KOPT-K1 (cell line): ENCODE data around the gene CCNY.

Source experiments
- H3K27ac ChIP-seq: fragments of 200-600 bp; sonication (generic); 2 replicates; pipeline ENCODE4 v1.5.1; 2016; ENCODE audit warnings: antibody characterized with exemption, mild to moderate bottlenecking, low read depth, low read length; ENCODE audit not compliant: poor library complexity, severe bottlenecking
- H3K36me3 ChIP-seq: fragments of 200-600 bp; sonication (generic); 2 replicates; pipeline ENCODE4 v1.5.1; 2017; ENCODE audit warnings: antibody characterized with exemption, mild to moderate bottlenecking, low read length, moderate library complexity; ENCODE audit not compliant: insufficient read depth
- H3K9me3 ChIP-seq: fragments of 200-600 bp; sonication (generic); 2 replicates; pipeline ENCODE4 v1.5.1; 2017; ENCODE audit warnings: antibody characterized with exemption, low read length, mild to moderate bottlenecking; ENCODE audit not compliant: insufficient read depth, poor library complexity, severe bottlenecking

CCNY gene

DNA sequence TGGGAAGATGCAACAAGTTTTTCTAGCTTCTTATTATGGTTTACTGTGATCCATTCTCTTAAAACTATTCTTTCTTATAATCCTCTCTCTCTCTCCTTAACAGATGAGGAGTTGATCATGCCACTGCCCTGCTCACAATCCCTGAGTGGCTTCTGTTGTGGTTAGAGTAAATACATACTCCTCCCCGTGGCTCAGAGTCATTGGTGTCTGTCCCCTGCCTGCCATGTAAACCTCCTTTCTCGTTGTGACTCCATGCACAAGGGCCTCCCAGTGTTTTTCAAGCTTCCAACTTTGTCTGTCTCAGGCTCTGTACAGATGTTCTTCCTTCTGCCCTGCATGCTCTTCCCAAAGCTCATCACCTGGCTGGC, 20.4 kb downstream of the CCNY start:
- Histone ChIP-seq H3K9me3 (no peaks in the 10 kb centered on the region), H3K36me3 (no peaks in the 10 kb centered on the region), H3K27ac (peak overlapping the region; percentile 1)

GRCh38 chr10:35359056-35359455, 22.7 kb downstream of the CCNY start:
- no peaks in the 10 kb centered on the region for H3K9me3 ChIP-seq
- no peak overlapping the region for H3K27ac ChIP-seq
- H3K36me3 ChIP-seq = no peaks in the 10 kb centered on the region

DNA sequence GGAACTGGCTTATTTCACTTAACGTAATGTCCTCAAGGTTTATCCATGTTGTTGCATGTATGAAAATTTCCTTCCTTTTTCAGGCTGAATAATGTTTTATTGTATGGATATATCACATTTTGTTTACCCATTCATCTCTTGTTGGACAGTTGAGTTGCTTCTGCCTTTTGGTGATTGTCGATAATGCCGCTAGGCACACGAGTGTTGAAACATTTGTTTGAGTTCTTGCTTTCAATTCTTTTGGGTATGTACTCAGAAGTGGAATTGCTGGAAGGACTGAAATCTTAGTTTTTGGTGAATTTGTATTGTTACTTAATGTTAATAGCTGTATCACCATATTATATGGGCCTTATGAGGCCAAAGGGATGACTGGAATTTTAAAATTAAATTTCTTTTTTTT, 23.6 kb downstream of the CCNY start:
- Histone ChIP-seq H3K27ac (no peak overlapping the region), H3K9me3 (no peaks in the 10 kb centered on the region)

GRCh38 chr10:35362701-35363350, 26.5 kb downstream of the CCNY start:
- no peak overlapping the region for H3K27ac ChIP-seq
- no peaks in the 10 kb centered on the region for H3K9me3 ChIP-seq
- no peaks in the 10 kb centered on the region for H3K36me3 ChIP-seq

More for the DNA sequence above, 23.6 kb downstream of the CCNY start:
- no peaks in the 10 kb centered on the region for H3K36me3 ChIP-seq

GRCh38 chr10:35363587-35363986, 27.3 kb downstream of the CCNY start:
- H3K36me3 ChIP-seq = no peaks in the 10 kb centered on the region
- H3K27ac ChIP-seq = no peak overlapping the region
- no peaks in the 10 kb centered on the region for H3K9me3 ChIP-seq

GRCh38 chr10:35364808-35365207, 28.5 kb downstream of the CCNY start:
- no peak overlapping the region for H3K27ac ChIP-seq
- H3K36me3 ChIP-seq = no peaks in the 10 kb centered on the region
- no peaks in the 10 kb centered on the region for H3K9me3 ChIP-seq

DNA sequence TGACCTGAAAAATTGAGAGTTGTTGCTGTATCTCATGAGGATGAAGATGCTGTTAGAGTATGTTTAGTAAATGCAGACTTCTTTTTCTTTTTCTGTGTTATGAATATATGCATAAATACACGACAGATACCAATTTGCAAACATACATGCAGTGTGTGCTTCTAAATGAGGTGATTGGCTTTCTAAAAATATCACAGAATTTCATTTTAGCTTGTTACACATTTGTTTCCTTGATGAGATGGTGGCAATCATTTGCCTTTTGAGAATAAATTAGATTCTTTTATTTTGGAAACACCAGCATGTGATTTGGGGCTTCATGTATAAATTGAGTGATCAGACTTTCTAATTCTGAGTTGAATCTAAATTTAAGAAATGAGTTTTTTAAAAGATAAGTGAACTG, 29.7 kb downstream of the CCNY start:
- H3K27ac ChIP-seq = no peak overlapping the region
- no peaks in the 10 kb centered on the region for H3K9me3 ChIP-seq
- H3K36me3 ChIP-seq = no peaks in the 10 kb centered on the region

DNA sequence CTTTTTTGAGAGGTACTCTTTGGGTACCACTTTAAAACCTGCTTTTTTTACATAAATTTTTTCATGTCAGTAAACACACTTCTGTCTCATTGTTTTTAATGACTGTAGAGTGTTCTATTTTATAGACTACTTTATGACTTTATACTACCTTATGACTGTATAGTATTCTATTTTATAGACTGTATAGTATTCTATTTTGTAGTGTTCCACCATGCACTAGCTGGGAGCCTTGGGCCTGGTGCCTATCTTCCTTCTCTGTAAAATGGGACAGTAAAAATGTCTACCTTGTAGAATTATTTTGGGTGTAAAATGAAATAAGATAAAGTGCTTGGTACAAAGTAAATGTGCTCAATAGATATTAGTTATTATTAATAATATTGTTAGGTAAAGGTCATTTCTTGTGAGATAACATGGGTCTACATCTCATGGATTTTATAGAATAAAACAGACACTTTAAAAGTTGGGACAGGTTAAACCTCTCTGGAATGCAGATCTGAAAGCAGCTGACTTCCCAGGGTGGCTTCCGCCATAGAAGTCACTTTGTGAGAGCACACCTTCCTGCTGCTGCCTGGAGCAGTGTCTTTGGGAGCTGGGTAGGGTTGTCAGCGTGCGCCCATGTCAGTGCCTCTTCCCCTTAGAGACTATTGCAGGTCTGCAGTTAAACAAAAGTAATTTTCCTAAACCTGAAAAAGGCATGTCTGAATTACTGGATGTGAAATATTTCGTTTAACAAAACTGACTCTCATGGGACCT, 31.0 kb downstream of the CCNY start:
- H3K27ac ChIP-seq = no peak overlapping the region
- no peaks in the 10 kb centered on the region for H3K36me3 ChIP-seq
- no peaks in the 10 kb centered on the region for H3K9me3 ChIP-seq

GRCh38 chr10:35367982-35368381, 31.7 kb downstream of the CCNY start:
- H3K36me3 ChIP-seq = no peaks in the 10 kb centered on the region
- H3K27ac ChIP-seq = no peak overlapping the region
- H3K9me3 ChIP-seq = no peaks in the 10 kb centered on the region

- Histone ChIP-seq H3K9me3 (no peaks in the 10 kb centered on the region), H3K27ac (peak overlapping the region; percentile 54), H3K36me3 (no peaks in the 10 kb centered on the region)
Observed at GRCh38 chr10:35368485-35369048, 32.3 kb downstream of the CCNY start.

- Histone ChIP-seq H3K27ac (peak overlapping the region; percentile 54), H3K9me3 (no peaks in the 10 kb centered on the region), H3K36me3 (no peaks in the 10 kb centered on the region)
Observed at GRCh38 chr10:35369049-35369611, 32.8 kb downstream of the CCNY start.

GRCh38 chr10:35371731-35372130, 35.4 kb downstream of the CCNY start:
- no peaks in the 10 kb centered on the region for H3K9me3 ChIP-seq
- no peak overlapping the region for H3K27ac ChIP-seq
- no peaks in the 10 kb centered on the region for H3K36me3 ChIP-seq

- H3K36me3 ChIP-seq = no peaks in the 10 kb centered on the region
- H3K9me3 ChIP-seq = no peaks in the 10 kb centered on the region
- no peak overlapping the region for H3K27ac ChIP-seq
Observed at GRCh38 chr10:35372329-35372728, 36.0 kb downstream of the CCNY start.

DNA sequence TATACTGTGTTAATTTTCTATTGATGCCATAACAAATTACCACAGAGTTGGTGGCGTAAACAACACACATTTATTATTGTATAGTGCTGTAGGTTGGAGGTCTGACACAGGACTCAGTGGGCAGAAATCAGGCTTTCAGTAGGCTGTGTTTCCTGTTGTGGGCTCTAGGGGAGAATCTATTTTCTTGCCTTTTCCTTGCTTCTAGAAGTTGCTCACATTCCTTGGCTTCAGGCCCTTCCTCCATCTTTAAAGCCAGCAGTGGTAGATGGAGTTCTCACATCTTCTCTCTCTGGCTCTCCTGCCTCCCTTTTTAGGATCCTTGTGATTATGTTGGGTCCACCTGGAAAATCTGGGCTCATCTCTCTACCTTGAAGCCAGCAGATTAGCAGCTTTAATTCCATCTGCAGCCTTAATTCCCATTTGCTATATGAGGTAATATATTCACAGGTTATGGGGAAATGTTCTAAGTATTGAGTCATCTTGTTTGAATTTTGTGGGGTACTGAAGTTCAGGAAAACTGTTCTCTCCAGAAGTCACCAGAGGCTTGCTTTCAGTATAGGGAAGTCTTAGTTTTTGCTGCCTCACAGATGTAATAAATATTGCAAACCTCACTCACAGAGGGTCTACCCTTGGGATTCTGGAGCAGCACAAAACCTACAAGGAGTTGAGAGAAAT, 38.9 kb downstream of the CCNY start:
- Histone ChIP-seq H3K36me3 (no peaks in the 10 kb centered on the region), H3K9me3 (no peaks in the 10 kb centered on the region)

DNA sequence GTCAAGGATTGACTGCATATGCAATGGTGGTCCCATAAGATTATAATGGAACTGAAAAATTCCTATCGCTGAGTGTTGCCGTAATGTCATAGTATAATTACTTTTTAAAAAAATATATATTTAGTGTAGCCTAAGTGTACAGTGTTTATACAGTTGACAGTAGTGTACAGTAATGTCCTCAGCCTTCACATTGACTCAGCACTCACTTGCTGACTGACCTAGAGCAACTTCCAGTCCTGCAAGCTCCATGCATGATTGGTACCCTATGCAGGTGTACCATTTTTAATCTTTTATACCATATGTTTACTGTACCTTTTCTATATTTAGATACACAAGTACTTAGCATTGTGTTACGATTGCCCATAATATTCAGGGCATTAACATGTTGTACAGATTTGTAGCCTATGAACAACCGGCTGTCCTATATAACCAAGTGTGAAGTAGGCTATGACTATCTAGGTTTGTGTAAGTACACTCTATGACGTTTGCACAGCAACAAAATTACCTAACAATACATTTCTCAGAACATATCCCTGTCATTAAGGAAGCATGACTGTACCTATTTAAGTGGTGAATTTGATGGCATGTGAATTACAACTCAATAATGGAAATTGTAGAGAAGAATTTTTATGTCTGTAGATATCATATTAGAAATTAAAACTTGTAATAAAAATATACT, 40.9 kb downstream of the CCNY start:
- no peaks in the 10 kb centered on the region for H3K9me3 ChIP-seq
- H3K27ac ChIP-seq = no peak overlapping the region
- H3K36me3 ChIP-seq = no peaks in the 10 kb centered on the region

More for the DNA sequence above, 38.9 kb downstream of the CCNY start:
- H3K27ac ChIP-seq = no peak overlapping the region
